ENCODE results near the gene CDK5RAP2. TPM values are rescaled to one million over a fixed set of nuclear protein-coding genes. Genes with fewer than 3 reads are reported as not detected.
A peak's percentile ranks its signal among the peaks of the same experiment; 100 is the strongest.
"Not testable (repeated sequence)": the region's sequence is repeated elsewhere in the genome, so short reads cannot be mapped to it uniquely, and the experiment has no call there.

CDK5RAP2 gene
- total RNA-seq, 1 donor from 2014 or later: 54.7 TPM

- TF ChIP-seq CTCF (IDR thresholded peaks at IDR 0.05): no peak
- Histone ChIP-seq H3K36me3 (peaks cover 56% of the 10 kb centered on the region), H3K4me1 (no peaks in the 10 kb centered on the region), H3K4me3 (no peak overlapping the region), H3K9me3 (no peaks in the 10 kb centered on the region), H3K27me3 (ENCODE audit: low read depth) (no peaks in the 10 kb centered on the region), H3K27ac (no peak overlapping the region)
- DNase-seq: no peak
- no peak for ATAC-seq
- intact Hi-C loops (cut with DNase I): no loop called here
Observed at GRCh38 chr9:120513825-120514396, 66.1 kb downstream of the CDK5RAP2 start.

- Histone ChIP-seq H3K27me3 (ENCODE audit: low read depth) (no peaks in the 10 kb centered on the region), H3K4me1 (no peaks in the 10 kb centered on the region), H3K9me3 (peaks cover 7% of the 10 kb centered on the region), H3K36me3 (peaks cover 42% of the 10 kb centered on the region), H3K27ac (no peak overlapping the region), H3K4me3 (no peak overlapping the region)
- DNase-seq (no peak), ATAC-seq (no peak)
- TF ChIP-seq CTCF (IDR thresholded peaks at IDR 0.05): no peak
- intact Hi-C loops (cut with DNase I): no loop called here
Observed at GRCh38 chr9:120510816-120511215, 69.2 kb downstream of the CDK5RAP2 start.

- peaks cover 31% of the 10 kb centered on the region for H3K36me3 ChIP-seq
- intact Hi-C loops (cut with DNase I): no loop called here
- no peak for DNase-seq
Observed at GRCh38 chr9:120507936-120508510, 71.9 kb downstream of the CDK5RAP2 start.

GRCh38 chr9:120505186-120505585 lies 74.8 kb downstream of the CDK5RAP2 start:
- ATAC-seq: no peak
- intact Hi-C loops (cut with DNase I): no loop called here
- Histone ChIP-seq H3K36me3 (peaks cover 20% of the 10 kb centered on the region), H3K27ac (no peak overlapping the region), H3K27me3 (ENCODE audit: low read depth) (no peaks in the 10 kb centered on the region), H3K4me1 (no peaks in the 10 kb centered on the region), H3K4me3 (no peak overlapping the region), H3K9me3 (peaks cover 7% of the 10 kb centered on the region)
- DNase-seq: no peak
- TF ChIP-seq CTCF (IDR thresholded peaks at IDR 0.05): peak; percentile 23

More at GRCh38 chr9:120507936-120508510, 71.9 kb downstream of the CDK5RAP2 start:
- no peaks in the 10 kb centered on the region for H3K27me3 ChIP-seq (ENCODE audit: low read depth)
- H3K27ac ChIP-seq: no peak overlapping the region
- no peak overlapping the region for H3K4me3 ChIP-seq
- ATAC-seq: no peak
- H3K4me1 ChIP-seq: no peaks in the 10 kb centered on the region
- TF ChIP-seq CTCF (IDR thresholded peaks at IDR 0.05): no peak
- peaks cover 7% of the 10 kb centered on the region for H3K9me3 ChIP-seq

GRCh38 chr9:120500733-120501132 lies 79.2 kb downstream of the CDK5RAP2 start:
- Histone ChIP-seq H3K27ac (no peak overlapping the region), H3K4me1 (no peaks in the 10 kb centered on the region), H3K4me3 (no peak overlapping the region), H3K36me3 (peaks cover 5% of the 10 kb centered on the region), H3K27me3 (ENCODE audit: low read depth) (no peaks in the 10 kb centered on the region), H3K9me3 (no peaks in the 10 kb centered on the region)
- DNase-seq: no peak
- intact Hi-C loops (cut with DNase I): no loop called here
- no peak for TF ChIP-seq CTCF (IDR thresholded peaks at IDR 0.05)
- ATAC-seq: peak; percentile 32 to 55

GRCh38 chr9:120497865-120498264 lies 82.1 kb downstream of the CDK5RAP2 start:
- intact Hi-C loops (cut with DNase I); H3K4me3 ChIP-seq; H3K27ac ChIP-seq: not testable (repeated sequence)

GRCh38 chr9:120496438-120496837 lies 83.5 kb downstream of the CDK5RAP2 start:
- intact Hi-C loops (cut with DNase I); ATAC-seq; H3K27me3 ChIP-seq (ENCODE audit: low read depth); H3K4me3 ChIP-seq; H3K36me3 ChIP-seq; DNase-seq; H3K27ac ChIP-seq; H3K4me1 ChIP-seq; H3K9me3 ChIP-seq: not testable (repeated sequence)

More at GRCh38 chr9:120497865-120498264, 82.1 kb downstream of the CDK5RAP2 start:
- DNase-seq; ATAC-seq; H3K4me1 ChIP-seq; H3K9me3 ChIP-seq; H3K27me3 ChIP-seq (ENCODE audit: low read depth); H3K36me3 ChIP-seq: not testable (repeated sequence)
